Measurements from ENCODE around the gene CLCA2.
A peak's percentile ranks its signal among the peaks of the same experiment; 100 is the strongest.
"Not testable (repeated sequence)": the region's sequence is repeated elsewhere in the genome, so short reads cannot be mapped to it uniquely, and the experiment has no call there.

CLCA2 gene

DNA sequence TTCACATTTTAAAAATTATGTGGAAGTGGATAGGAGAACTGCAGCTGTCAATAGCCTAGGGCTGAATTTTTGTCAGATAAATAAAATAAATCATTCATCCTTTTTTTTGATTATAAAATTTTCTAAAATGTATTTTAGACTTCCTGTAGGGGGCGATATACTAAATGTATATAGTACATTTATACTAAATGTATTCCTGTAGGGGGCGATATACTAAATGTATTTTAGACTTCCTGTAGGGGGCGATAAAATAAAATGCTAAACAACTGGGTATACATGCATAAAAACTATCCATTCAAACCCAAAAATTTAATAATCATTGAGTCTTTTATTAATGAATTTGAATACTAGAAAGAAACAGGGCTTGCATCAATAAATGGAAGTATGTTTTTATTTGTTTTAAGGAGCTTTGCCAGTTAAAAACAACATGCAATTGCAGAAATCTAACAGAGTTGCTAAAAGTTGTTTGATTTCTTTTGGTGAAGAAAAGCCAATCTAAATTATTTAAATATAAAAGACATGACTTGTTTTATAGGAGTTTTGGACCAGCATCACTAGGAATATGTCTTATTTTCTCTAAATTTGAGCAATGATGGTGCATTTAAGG, 76.1 kb downstream of the CLCA2 start:
- no peak overlapping the region for H3K4me3 ChIP-seq (ENCODE audit: low read length)
- TF ChIP-seq, protein P1, sequence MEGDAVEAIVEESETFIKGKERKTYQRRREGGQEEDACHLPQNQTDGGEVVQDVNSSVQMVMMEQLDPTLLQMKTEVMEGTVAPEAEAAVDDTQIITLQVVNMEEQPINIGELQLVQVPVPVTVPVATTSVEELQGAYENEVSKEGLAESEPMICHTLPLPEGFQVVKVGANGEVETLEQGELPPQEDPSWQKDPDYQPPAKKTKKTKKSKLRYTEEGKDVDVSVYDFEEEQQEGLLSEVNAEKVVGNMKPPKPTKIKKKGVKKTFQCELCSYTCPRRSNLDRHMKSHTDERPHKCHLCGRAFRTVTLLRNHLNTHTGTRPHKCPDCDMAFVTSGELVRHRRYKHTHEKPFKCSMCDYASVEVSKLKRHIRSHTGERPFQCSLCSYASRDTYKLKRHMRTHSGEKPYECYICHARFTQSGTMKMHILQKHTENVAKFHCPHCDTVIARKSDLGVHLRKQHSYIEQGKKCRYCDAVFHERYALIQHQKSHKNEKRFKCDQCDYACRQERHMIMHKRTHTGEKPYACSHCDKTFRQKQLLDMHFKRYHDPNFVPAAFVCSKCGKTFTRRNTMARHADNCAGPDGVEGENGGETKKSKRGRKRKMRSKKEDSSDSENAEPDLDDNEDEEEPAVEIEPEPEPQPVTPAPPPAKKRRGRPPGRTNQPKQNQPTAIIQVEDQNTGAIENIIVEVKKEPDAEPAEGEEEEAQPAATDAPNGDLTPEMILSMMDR (conservative IDR thresholded peaks at IDR 0.05; ENCODE audit: low read depth, low read length) = peak; percentile 68
- DNase-seq (ENCODE audit: low read depth) = no peak

DNA sequence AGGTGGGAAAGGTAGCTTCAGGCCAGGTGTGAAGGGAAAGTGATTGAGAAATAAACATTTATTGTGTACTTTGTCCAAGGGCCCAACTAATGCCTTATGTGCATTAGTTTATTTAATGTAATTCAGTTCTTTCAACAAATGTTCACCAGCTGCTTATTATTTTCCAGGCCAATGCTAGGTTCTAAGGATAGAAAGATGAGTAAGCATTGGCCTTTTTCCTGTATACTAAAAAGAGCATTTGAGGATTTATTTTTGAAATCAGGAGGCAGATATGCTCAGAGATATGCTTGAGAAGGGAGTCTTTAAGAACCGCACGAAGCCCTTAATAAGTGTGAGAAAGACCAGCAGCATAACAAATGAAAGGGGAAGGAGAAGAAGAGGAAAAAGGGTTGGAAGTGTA, 76.7 kb downstream of the CLCA2 start:
- no peak for DNase-seq (ENCODE audit: low read depth)
- H3K4me3 ChIP-seq (ENCODE audit: low read length) = no peak overlapping the region
- TF ChIP-seq, protein P1 (conservative IDR thresholded peaks at IDR 0.05; ENCODE audit: low read depth, low read length) = no peak

DNA sequence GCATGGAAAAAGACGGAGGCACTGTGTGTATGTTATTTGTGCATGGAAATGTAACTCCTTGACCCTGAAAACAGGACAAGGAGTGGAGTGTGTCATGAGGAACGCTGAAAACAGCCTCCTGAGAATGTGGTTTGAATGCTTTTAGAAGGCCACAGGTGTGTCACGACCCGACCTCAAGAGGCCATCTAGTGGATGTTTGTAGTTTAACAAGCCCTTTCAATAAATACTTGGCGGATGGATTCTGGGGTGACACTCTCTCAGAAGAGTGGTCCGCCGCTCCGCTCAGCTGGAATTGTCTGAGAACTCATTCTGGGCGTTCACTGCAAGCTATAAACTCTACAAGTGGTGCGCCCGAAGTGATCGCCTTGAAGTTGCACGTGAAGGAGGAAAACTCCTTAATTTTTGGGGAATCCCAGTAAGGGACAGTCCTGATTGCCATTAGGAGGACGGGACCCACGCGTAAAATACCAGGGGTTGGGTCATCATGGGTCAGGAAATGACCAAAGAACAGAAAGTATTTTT, 78.2 kb downstream of the CLCA2 start:
- DNase-seq (ENCODE audit: low read depth) = not testable (repeated sequence)
- TF ChIP-seq, protein P1 (conservative IDR thresholded peaks at IDR 0.05; ENCODE audit: low read depth, low read length) = peak; percentile 49
- peak overlapping the region; percentile 31 for H3K4me3 ChIP-seq (ENCODE audit: low read length)

DNA sequence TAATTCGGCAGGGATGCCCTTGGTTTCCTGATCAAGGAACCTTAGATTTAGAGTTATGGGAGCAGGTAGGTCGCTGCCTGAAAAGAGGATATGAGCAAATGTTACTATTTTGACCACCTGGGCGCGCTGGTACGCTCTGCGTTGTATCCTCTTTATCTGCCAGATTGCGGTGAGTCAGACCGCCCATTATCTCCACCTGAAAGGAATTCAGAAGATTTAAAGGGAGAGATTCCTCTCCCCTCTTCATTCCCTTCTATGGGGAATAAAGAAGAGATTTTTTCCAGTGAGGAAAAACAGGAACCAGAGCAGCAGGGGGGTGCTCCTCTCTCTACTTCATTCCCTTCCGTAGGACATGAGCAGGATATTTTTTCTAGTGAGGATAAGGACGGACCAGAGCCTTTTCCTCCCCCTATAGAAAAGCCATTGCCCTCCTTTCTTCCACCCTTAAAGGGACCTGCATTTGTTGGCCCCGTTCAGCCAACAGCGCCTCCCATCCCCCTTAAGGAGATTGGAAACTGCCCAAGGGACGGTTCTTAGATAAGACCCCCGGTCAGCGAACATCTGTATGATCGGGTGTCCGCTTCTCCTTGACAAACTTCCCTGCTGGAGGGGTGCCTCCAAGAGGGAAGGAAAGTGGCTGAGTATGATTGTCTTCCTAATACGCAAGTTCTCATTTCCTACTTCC, 78.9 kb downstream of the CLCA2 start:
- H3K4me3 ChIP-seq (ENCODE audit: low read length) = no peak overlapping the region
- DNase-seq (ENCODE audit: low read depth) = no peak
- TF ChIP-seq, protein P1 (conservative IDR thresholded peaks at IDR 0.05; ENCODE audit: low read depth, low read length) = no peak

DNA sequence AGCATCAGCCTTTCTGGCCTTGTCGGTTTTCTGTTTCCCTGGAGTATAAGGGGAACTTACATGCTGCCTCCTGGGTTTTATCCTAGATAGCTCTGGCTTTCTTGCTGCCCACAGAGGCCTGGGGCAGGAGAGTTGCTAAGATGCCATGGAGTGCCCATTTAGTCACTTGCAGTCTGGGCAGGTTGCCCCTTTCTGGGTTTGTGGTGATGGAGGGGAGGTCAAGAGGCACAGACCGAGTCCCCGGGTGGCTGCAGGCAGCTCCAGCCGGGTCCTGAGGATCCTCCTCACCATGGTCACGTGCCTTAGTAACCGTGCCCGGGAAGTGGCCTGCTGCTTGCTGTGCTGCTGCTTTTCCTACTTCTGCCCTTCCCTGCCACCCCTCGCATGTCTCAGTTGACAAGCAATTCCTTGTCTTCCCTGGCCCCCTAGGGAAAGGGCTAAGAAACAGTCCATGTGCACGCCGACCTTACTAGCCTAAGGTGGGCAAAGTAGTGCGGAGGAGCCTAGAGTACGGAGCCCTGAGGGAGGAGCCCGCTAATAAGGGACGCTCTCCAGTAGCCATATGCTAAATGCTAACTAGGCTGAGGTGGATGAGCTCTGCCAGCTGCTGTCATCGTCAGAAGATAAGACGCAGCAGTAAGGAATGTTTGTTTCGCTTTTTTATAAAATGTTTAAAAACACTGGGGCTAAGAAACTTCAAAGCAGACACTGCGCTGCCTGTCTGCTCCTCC, 79.6 kb downstream of the CLCA2 start:
- DNase-seq (ENCODE audit: low read depth) = no peak
- no peak overlapping the region for H3K4me3 ChIP-seq (ENCODE audit: low read length)
- TF ChIP-seq, protein P1 (conservative IDR thresholded peaks at IDR 0.05; ENCODE audit: low read depth, low read length) = no peak

DNA sequence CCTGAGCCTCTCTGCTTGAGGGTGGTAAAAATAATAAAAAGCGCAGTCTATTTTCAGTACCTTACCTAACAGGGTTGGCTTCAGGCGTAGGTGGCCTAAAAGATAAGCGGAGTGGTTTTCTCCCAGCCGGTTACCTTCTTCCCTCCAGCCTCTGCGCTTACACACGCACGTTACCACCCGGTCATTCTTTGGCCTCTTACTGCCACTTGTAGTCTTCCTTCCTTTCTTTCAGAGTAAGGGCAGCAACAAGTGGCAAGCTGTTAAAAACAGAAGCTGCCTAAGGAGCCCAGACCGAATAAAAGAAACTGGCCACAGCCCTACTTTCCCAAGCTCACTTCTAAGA, 80.1 kb downstream of the CLCA2 start:
- DNase-seq (ENCODE audit: low read depth) = no peak
- no peak overlapping the region for H3K4me3 ChIP-seq (ENCODE audit: low read length)
- TF ChIP-seq, protein P1 (conservative IDR thresholded peaks at IDR 0.05; ENCODE audit: low read depth, low read length) = no peak
